ENCODE results near the gene BPIFA1.

The BPIFA1 gene

DNA sequence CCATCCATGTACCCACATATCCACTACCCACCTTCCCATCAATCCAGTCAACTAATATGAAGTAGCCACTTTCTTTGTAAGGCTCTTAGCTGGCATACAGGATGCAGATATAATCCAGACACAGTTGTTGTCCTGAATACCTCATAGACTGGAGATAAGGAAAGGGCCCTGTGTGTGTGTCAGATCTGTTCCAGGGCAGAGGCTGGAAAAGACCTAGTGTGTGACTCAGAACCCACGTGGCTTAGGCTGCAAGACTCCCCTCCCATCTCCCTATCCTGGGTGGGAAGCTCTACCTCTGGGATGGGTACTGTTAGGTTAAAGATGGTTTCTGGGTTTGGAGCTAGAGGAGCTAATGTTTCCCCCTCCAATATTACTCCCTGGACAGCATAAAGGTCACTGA, 3.6 kb downstream of the BPIFA1 start:
- no peak overlapping the region for H3K4me3 ChIP-seq (ENCODE audit: low read length)
- no peak for TF ChIP-seq CTCF (IDR thresholded peaks at IDR 0.05; ENCODE audit: insufficient read depth, low read depth, low read length, missing control alignments)
- DNase-seq (ENCODE audit: low read depth): no peak

DNA sequence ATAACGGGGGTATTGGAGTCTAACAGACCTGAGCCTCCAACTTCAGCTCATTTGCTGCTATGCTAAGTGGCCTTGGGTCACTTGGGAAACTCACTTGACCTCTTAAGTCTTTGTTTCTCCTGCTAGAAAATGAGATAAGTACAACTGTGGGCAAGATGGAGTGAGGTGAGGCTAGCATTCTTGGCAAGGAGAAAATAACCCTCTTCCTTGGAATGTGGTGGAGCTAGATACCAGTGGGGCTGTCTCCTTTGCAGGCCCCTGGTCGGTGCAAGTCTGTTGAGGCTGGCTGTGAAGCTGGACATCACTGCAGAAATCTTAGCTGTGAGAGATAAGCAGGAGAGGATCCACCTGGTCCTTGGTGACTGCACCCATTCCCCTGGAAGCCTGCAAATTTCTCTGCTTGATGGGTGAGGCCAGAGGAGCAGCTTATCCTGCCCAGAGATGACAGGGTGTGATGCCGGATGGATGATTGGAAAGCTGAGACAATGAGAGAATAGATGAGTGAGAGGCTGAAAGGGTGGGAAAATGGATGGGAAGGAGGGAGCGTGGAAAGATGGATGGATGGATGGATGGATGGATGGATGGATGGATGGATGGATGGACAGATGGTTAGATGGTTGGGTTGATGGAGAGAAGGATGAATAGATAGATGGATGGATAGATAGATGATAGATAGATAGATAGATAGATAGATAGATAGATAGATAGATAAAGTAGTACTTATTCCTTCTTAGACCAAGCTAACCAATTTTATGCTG, 4.4 kb downstream of the BPIFA1 start:
- no peak for TF ChIP-seq CTCF (IDR thresholded peaks at IDR 0.05; ENCODE audit: insufficient read depth, low read depth, low read length, missing control alignments)
- DNase-seq (ENCODE audit: low read depth): no peak
- no peak overlapping the region for H3K4me3 ChIP-seq (ENCODE audit: low read length)

DNA sequence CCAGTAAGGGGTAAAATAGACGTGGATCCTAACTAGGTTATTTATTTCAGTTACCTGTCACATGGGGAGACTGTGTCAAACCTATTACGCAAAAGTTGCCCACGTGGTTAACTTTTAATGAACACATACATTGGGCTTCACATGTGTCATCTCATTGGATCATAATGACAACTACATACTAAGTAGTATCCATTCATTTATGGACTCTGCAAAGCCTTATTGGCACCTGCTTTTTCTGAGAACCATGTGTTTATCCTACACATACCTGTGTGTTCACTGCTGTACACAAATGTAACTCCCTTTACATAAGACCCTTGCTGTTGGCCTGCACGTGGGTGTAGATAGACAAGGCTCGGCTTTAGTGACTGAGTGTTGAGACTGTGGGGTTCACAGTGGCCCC, 5.1 kb downstream of the BPIFA1 start:
- no peak overlapping the region for H3K4me3 ChIP-seq (ENCODE audit: low read length)
- no peak for DNase-seq (ENCODE audit: low read depth)
- no peak for TF ChIP-seq CTCF (IDR thresholded peaks at IDR 0.05; ENCODE audit: insufficient read depth, low read depth, low read length, missing control alignments)

DNA sequence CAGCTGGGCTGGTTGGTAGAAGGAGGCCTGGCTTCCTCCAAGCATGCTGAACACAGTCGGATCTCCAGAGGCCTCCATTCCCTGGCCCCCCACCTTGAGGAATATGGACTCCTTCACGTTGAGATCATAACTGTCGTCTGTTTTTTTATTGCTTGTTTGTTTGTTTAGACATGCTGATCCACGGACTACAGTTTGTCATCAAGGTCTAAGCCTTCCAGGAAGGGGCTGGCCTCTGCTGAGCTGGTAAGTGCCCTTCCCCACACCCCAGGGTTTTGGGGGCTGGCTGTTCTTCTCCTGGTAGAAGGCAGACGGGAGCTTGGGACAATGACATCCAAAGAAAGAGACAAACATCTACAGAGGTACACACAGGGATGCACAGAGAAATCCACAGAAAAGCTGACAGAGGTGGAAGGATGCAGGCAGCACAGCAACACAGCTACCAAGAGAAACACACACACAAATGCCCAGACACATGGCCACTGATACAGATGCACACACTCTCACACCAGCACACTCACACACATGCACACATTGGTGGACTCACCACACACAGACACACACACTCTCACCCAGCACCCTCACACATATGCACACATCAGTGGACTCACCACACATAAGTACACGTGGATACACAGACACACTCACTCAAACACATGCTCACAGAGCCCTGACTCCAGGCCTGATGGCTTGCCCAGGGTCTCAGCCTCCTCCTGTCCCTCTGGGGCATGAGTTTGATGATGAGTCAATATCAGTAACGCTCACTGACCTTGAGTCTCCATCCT, 6.7 kb downstream of the BPIFA1 start:
- DNase-seq (ENCODE audit: low read depth): no peak
- TF ChIP-seq CTCF (IDR thresholded peaks at IDR 0.05; ENCODE audit: insufficient read depth, low read depth, low read length, missing control alignments): no peak
- no peak overlapping the region for H3K4me3 ChIP-seq (ENCODE audit: low read length)

DNA sequence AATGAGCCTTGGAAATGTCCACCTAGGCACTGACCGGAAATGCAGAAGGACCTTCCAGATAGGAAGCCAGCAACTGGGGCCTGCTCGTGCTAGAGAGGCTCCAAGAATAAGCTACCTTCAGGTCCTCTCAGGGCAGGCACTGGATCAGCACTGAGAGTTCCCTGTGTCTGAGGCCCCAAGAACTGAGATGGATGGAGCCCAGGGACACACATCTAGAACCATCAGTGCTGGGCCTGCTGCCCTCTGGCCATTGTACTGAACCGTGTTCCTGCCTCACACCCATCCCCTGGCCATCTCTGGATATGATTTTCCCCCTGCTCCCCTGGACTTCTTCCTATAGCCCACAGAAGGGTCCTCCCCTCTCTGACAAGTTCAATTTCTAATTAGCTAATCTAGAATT, 10.3 kb downstream of the BPIFA1 start:
- H3K4me3 ChIP-seq (ENCODE audit: low read length): no peak overlapping the region
- no peak for TF ChIP-seq CTCF (IDR thresholded peaks at IDR 0.05; ENCODE audit: insufficient read depth, low read depth, low read length, missing control alignments)
- no peak for DNase-seq (ENCODE audit: low read depth)

- no peak for DNase-seq (ENCODE audit: low read depth)
- TF ChIP-seq CTCF (IDR thresholded peaks at IDR 0.05; ENCODE audit: insufficient read depth, low read depth, low read length, missing control alignments): no peak
- no peak overlapping the region for H3K4me3 ChIP-seq (ENCODE audit: low read length)
These were observed 13.7 kb downstream of the BPIFA1 start for GRCh38 chr20:33249456-33249855.

Data from epithelial cell of esophagus (primary cell).